ENCODE data around the gene FZD7.

- TF ChIP-seq CTCF (IDR thresholded peaks at IDR 0.05) (no peak), POLR2A (IDR thresholded peaks at IDR 0.05) (no peak), POLR2AphosphoS5 (IDR thresholded peaks at IDR 0.05) (no peak), EP300 (IDR thresholded peaks at IDR 0.05; ENCODE audit: low read depth) (no peak)
Observed at GRCh38 chr2:202016579-202017227, 17.0 kb upstream of the FZD7 start.
